ENCODE measurements around the gene NCL.
A peak's percentile ranks its signal among the peaks of the same experiment; 100 is the strongest.
"Not testable (repeated sequence)": the region's sequence is repeated elsewhere in the genome, so short reads cannot be mapped to it uniquely, and the experiment has no call there.

The NCL gene

GRCh38 chr2:231467613-231468530 lies 3.6 kb upstream of the NCL start:
- no peak for DNase-seq

DNA sequence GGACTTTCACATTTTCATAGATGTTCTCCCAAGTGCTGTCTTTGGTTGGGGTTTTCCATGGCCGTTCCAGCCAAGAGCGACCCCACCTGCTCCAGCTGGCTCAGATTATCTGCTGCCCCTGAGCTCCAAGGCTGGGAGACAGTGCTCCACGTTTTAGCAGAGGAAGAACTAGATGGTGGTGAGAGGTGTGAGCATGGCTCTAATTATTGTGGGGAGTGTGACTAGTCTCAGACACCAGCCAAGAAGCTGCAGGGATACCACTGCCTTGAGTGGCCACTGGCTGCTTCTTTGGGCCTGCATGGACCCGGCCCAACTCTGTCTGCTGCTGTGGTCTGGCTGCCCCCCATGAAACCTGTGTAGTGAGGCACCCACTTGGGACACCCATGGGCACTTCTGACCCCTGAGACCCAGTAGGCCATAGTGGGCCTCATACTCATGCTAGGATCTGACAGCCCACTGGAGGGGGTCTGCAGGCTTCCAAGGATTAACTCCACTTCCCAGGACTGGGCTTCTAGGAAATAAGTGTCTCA lies 2.8 kb upstream of the NCL start:
- no peak for DNase-seq

- peak; percentile 93 for DNase-seq
Measured at GRCh38 chr2:231464576-231465540, 574 bp upstream of the NCL start.

DNA sequence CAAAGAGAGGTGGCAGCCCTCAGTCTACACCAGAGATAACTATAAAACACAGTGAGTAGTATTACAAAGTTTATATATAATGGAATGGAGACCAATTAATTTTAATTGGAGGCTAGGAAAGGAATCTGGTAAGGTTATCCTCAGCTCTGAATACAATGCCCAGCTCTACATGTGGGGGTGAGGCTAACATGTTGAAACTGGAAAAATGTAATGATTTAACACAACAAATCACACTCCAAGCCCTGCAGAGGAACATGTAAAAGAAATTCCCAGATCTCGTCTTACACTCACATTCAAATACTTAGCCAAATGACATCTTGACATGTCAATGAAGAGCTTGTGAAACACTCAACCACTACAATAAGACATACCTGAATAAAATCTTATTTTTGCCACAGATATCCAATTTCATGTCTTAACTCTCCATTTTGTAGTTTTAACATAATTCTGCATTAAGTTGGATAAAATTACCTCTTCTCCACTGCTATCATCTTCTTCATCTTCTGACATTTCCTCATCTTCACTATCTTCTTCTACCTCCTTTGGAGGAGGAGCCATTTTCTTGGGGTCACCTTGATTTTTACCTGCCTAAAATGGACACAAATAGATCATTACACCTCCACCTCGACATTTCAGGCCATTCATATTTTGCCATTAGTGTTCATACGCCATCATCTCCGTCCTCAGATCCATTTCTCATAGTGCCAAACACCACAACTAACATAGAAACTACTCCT lies 1.4 kb downstream of the NCL start:
- DNase-seq = no peak

GRCh38 chr2:231461516-231461971 lies 2.7 kb downstream of the NCL start:
- DNase-seq = no peak

- not testable (repeated sequence) for DNase-seq
Measured at GRCh38 chr2:231460841-231461240, 3.4 kb downstream of the NCL start.

- DNase-seq = no peak
Measured at GRCh38 chr2:231460073-231460835, 4.0 kb downstream of the NCL start.

DNA sequence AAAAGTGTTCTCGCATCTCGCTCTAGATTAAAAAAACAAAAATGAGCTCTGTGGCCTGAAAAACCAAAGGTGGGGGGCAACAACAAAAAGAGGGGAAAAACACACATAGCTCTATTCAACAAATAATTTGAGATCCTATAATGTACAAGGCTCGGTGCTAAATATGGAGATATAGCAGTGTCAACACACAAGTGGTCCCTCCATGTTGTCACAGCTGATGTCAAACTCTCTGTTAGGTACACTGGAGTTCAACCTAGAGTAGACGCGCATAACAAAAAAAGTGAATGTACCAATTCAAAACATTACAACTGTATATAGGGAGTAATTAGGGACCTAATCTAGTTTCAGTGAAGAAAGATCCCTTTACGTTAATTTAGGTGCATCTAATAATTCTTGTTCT lies 5.9 kb downstream of the NCL start:
- DNase-seq = no peak

DNA sequence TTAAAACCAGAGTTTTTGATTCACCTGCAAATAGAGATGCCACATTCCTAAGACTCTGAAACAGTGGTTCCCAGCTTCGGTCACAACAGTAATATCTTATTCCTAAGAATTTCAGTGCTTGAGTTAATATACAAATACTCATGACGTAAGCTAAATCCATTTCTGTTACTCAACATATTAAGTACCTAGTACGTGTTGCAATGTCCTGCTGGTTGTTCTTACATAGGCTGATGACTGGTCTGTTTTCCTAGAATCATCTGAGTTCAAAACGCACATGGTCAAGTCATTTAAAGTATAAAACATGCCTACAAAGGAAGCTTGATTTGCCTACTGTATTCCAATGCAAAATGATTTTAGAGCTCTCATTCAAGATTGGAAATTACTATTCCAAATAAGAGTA lies 7.2 kb downstream of the NCL start:
- no peak for DNase-seq

DNA sequence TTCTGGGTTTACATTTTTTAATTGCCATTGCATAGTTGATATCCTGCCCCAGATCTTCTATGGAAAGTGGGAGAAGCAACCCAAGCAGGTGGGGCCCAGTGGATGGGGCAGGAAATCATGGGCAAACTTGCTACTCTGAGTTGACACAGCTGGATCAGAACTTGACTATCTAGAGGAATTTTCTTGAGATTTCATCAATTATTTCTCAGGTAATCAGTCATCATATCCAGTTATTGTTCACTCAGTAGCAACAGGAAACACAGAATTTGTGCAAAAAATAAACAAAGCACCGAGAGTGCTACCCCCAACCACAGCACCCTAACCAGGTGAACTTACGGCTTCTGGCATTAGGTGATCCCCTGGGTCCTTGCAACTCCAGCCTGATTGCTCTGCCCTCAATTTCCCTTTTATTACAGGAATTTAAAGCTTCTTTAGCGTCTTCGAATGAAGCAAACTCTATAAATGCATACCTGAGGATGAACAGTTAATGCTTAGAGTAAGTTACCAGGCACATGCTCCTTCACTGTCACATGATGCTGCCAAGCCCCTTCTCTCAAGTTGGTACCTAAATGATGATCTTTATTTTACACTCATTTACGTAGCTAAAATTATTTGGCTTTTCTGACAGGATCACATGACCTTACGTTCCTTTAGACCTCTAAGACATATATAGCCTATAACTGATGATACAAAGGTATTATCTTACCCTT lies 7.8 kb downstream of the NCL start:
- no peak for DNase-seq

DNA sequence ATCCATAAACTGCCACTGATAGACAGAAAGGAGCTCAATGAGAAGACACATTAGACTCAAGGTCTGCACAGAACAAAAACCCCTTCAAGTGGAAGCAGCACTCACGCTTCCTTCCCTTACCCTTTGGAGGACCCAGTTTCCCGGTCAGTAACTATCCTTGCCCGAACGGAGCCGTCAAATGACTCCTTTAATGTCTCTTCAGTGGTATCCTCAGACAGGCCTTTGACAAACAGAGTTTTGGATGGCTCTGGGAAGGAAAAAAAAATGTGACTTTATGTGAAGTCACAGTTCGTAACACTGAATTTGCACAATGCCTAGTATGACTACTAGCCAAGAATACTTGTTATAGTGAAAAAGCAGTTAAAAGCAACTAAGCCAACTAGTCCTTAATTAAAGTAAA lies 8.4 kb downstream of the NCL start:
- DNase-seq = no peak

DNA sequence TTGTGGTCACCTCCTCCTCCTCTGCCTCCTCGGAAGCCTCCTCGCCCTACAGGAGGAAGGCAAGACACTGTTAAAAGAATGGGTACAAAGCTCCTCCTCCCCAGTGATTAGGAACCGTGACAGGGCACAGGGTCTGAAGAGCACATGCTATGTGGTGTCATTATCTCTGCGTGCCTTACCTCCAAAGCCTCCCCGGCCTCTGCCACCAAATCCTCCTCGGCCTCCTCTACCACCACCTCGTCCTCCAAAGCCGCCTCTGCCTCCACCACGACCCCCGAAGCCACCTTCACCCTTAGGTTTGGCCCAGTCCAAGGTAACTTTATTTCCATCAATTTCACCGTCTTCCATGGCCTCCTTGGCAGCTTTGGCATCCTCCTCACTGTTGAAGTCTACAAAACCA lies 9.1 kb downstream of the NCL start:
- DNase-seq = no peak

- DNase-seq = no peak
Measured at GRCh38 chr2:231454361-231454791, 9.9 kb downstream of the NCL start.

GRCh38 chr2:231452799-231453508 lies 11.3 kb downstream of the NCL start:
- no peak for DNase-seq

- no peak for DNase-seq
Measured at GRCh38 chr2:231450548-231450989, 13.7 kb downstream of the NCL start.

DNA sequence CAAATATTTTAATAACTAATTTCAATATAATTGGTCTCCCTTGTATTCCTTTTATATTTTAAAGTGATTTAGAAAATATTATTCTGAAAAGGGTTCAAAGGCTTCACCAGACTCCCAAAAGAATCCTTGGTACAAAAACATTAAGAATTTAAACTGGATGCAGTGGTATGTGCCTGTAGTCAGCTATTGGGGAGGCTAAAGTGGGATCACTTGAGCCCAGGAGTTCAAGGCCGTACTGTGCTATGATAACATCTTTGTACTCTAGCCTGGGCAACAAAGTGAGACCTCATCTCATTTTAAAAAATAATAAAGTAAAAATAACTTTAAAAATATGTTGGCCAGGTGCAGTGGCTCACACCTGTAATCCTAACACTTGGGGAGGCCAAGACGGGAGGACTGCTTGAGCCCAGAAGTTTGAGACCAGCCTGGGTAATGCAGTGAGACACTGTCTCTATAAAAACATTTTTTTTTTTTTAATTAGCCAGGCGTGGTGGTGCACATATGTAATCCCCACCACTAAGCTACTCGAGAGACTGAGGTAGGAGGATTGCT lies 14.7 kb downstream of the NCL start:
- DNase-seq = no peak

DNA sequence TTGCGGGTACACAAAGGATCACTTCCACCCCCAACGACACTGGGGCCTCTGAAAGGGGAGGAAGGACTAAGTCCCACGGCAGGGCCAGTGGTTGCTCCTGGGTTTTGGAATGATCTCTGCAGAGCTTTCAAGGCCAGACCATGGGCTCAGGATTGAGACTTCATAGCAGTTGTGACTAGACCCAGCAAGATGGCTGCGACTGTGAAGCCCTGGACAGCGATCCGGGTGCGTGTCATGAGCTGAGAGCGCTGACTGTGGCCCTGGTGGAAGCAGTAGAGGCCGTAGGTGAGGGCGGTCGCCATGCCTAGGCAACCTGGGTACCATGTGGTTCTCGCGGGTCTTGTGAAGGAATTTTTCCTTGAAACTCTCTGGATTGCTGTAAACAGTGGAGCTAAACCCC lies 27.3 kb downstream of the NCL start:
- no peak for DNase-seq

DNA sequence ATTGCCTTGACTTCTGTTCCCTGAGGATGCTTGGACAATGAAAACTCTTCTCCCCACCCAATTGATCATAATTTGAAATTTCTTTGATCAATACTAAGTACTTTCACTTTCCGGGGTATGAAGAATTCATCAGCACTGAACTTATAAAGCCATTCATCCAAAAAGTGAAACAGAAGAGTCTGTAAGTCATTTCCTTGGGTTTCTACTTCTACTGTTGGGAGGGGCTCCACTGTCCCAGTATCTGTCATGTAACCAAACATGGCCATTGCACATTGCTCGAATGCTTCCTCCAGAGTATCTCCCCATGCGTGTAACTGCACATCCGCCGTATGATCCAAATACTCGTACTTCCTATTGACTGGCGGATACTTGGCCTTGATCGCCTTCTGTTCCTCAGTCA lies 30.3 kb downstream of the NCL start:
- DNase-seq = no peak

- DNase-seq = no peak
Measured at GRCh38 chr2:231431606-231432005, 32.7 kb downstream of the NCL start.

DNA sequence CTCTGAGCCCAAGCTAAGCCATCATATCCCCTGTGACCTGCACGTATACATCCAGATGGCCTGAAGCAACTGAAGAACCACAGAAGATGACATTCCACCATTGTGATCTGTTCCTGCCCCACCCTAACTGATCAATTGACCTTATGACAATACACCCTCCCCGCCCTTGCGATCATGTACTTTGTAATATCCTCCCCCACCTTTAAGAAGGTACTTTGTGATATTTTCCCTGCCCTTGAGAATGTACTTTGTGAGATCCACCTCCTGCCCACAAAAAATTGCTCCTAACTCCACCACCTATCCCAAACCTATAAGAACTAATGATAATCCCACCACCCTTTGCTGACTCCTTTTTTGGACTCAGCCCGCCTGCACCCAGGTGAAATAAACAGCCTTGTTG lies 33.8 kb downstream of the NCL start:
- DNase-seq = not testable (repeated sequence)

All from GOT3 (cell line).